OCI-LY1 (cell line): Measurements from ENCODE around the gene PTPDC1.

Experiments used
- H2AFZ ChIP-seq: fragments of 200-600 bp; sonication (generic), shearing (Covaris generic); 2 replicates; pipeline ENCODE4 v1.6.0; 2014; ENCODE audit warnings: antibody characterized with exemption, mild to moderate bottlenecking, low read length
- H3F3A ChIP-seq: fragments of 200-600 bp; sonication (generic), shearing (Covaris generic); 2 replicates; pipeline ENCODE4 v1.6.0; 2014; ENCODE audit warnings: mild to moderate bottlenecking, antibody characterized with exemption, low read length, moderate library complexity; ENCODE audit not compliant: insufficient read depth
- H3K27ac ChIP-seq: fragments of 200-600 bp; sonication (generic); 2 replicates; pipeline ENCODE4 v1.5.1; 2014; ENCODE audit warnings: low read length, mixed run types, mild to moderate bottlenecking, low read depth; ENCODE audit not compliant: poor library complexity, severe bottlenecking
- H3K27me3 ChIP-seq: fragments of 200-600 bp; sonication (generic); 2 replicates; pipeline ENCODE4 v1.6.0; 2014; ENCODE audit warnings: antibody characterized with exemption, mild to moderate bottlenecking, low read length, moderate library complexity; ENCODE audit not compliant: insufficient read depth
- H3K36me3 ChIP-seq: fragments of 200-600 bp; sonication (generic); 2 replicates; pipeline ENCODE4 v1.6.1; 2014; ENCODE audit warnings: mild to moderate bottlenecking, antibody characterized with exemption, low read length, moderate library complexity, mixed read lengths; ENCODE audit not compliant: insufficient read depth
- H3K4me1 ChIP-seq: fragments of 200-600 bp; sonication (generic); 2 replicates; pipeline ENCODE4 v1.5.1; 2014; ENCODE audit warnings: mild to moderate bottlenecking, low read length, moderate library complexity; ENCODE audit not compliant: insufficient read depth, severe bottlenecking
- H3K4me2 ChIP-seq: fragments of 200-600 bp; sonication (generic), shearing (Covaris generic); 2 replicates; pipeline ENCODE4 v1.6.1; 2014; ENCODE audit warnings: low read length
- H3K4me3 ChIP-seq: fragments of 200-600 bp; sonication (generic); 2 replicates; pipeline ENCODE4 v1.5.1; 2014; ENCODE audit warnings: low read length, low read depth, mild to moderate bottlenecking, mixed read lengths; ENCODE audit not compliant: poor library complexity, severe bottlenecking
- H3K79me2 ChIP-seq: fragments of 200-600 bp; shearing (Covaris generic); 2 replicates; pipeline ENCODE4 v1.6.1; 2016; ENCODE audit warnings: mixed run types, low read length, mixed read lengths; ENCODE audit not compliant: insufficient read depth
- H3K9ac ChIP-seq: fragments of 200-600 bp; sonication (generic), shearing (Covaris generic); 2 replicates; pipeline ENCODE4 v1.6.1; 2014; ENCODE audit warnings: mild to moderate bottlenecking, low read length, mixed read lengths
- H3K9me2 ChIP-seq: fragments of 200-600 bp; sonication (generic), shearing (Covaris generic); 2 replicates; pipeline ENCODE4 v1.6.1; 2014; ENCODE audit warnings: low read depth, mild to moderate bottlenecking, low read length, mixed read lengths
- H3K9me3 ChIP-seq: fragments of 200-600 bp; shearing (Covaris generic); 2 replicates; pipeline ENCODE4 v1.6.1; 2014; ENCODE audit warnings: low read length, mixed read lengths
- H4K20me1 ChIP-seq: fragments of 200-600 bp; sonication (generic), shearing (Covaris generic); 2 replicates; pipeline ENCODE4 v1.6.0; 2016; ENCODE audit warnings: mild to moderate bottlenecking, low read length; ENCODE audit not compliant: insufficient read depth
- EZH2 ChIP-seq: fragments of 200-600 bp; sonication (generic), shearing (Covaris generic); IDR thresholded peaks from 2 replicates; pipeline ENCODE4 v1.8.0; 2017; ENCODE audit warnings: borderline replicate concordance, mixed run types, mild to moderate bottlenecking, antibody characterized with exemption, low read length, moderate library complexity, mixed read lengths
- TF ChIP-seq, protein P1 (sequence below): fragments of 200-600 bp; sonication (generic), shearing (Covaris generic); IDR thresholded peaks from 2 replicates; pipeline ENCODE4 v1.5.1; 2017; ENCODE audit warnings: mild to moderate bottlenecking, antibody characterized with exemption, low read length, moderate library complexity, mixed read lengths

Gene PTPDC1

DNA sequence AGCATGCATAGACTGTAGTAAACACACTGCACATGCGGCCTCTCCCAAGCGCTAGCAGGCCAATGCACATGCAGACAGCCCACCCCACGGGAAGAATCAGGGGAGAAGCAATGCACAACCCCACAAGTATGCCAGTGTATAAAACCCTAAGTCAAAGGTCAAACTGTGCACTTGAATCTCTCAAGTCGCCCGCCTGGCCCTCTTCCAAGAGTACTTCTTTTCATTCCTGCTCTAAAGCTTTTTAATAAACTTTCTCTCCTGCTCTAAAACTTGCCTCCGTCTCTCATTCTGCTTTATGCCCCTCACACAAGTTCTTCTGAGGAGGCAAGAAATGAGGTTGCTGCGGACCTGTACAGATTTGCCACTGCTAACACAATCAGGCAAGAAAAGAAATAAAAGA, 50.4 kb downstream of the PTPDC1 start:
- Histone ChIP-seq H3K9me3 (no peaks in the 10 kb centered on the region), H3F3A (no peaks in the 10 kb centered on the region), H3K36me3 (no peaks in the 10 kb centered on the region), H4K20me1 (no peaks in the 10 kb centered on the region), H3K4me2 (no peak overlapping the region), H3K27ac (no peak overlapping the region), H3K4me1 (no peaks in the 10 kb centered on the region), H2AFZ (no peak overlapping the region), H3K4me3 (no peak overlapping the region), H3K27me3 (no peaks in the 10 kb centered on the region), H3K9me2 (no peaks in the 10 kb centered on the region), H3K9ac (no peak overlapping the region), H3K79me2 (no peaks in the 10 kb centered on the region)
- TF ChIP-seq, protein P1, sequence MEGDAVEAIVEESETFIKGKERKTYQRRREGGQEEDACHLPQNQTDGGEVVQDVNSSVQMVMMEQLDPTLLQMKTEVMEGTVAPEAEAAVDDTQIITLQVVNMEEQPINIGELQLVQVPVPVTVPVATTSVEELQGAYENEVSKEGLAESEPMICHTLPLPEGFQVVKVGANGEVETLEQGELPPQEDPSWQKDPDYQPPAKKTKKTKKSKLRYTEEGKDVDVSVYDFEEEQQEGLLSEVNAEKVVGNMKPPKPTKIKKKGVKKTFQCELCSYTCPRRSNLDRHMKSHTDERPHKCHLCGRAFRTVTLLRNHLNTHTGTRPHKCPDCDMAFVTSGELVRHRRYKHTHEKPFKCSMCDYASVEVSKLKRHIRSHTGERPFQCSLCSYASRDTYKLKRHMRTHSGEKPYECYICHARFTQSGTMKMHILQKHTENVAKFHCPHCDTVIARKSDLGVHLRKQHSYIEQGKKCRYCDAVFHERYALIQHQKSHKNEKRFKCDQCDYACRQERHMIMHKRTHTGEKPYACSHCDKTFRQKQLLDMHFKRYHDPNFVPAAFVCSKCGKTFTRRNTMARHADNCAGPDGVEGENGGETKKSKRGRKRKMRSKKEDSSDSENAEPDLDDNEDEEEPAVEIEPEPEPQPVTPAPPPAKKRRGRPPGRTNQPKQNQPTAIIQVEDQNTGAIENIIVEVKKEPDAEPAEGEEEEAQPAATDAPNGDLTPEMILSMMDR: no peak
- TF ChIP-seq EZH2: no peak

DNA sequence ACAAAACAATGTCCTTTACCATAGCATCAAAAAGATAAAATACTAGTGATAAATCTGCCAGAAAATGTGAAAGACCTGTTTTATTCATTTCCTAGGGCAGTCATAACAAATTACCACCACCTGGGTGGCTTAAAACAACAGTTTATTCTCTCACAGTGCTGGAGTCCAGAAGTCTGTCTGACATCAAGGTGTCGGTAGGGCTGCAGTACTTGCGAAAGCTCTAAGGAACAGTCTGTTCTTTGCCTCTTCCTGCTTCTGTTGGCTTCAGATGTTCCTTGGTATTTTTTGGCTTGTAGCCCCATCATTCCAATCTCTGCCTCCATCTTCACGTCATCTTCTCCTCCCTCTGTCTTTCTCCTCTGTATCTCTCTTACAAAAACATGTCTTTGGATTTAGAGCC, 51.0 kb downstream of the PTPDC1 start:
- Histone ChIP-seq H3K4me2 (no peak overlapping the region), H3K4me1 (no peaks in the 10 kb centered on the region), H3K9ac (no peak overlapping the region), H3F3A (no peaks in the 10 kb centered on the region), H3K27me3 (no peaks in the 10 kb centered on the region), H3K79me2 (no peaks in the 10 kb centered on the region), H3K9me3 (no peaks in the 10 kb centered on the region), H3K36me3 (no peaks in the 10 kb centered on the region), H4K20me1 (no peaks in the 10 kb centered on the region), H3K9me2 (no peaks in the 10 kb centered on the region), H3K27ac (no peak overlapping the region), H2AFZ (no peak overlapping the region), H3K4me3 (no peak overlapping the region)
- TF ChIP-seq EZH2: no peak
- TF ChIP-seq, protein P1: no peak

DNA sequence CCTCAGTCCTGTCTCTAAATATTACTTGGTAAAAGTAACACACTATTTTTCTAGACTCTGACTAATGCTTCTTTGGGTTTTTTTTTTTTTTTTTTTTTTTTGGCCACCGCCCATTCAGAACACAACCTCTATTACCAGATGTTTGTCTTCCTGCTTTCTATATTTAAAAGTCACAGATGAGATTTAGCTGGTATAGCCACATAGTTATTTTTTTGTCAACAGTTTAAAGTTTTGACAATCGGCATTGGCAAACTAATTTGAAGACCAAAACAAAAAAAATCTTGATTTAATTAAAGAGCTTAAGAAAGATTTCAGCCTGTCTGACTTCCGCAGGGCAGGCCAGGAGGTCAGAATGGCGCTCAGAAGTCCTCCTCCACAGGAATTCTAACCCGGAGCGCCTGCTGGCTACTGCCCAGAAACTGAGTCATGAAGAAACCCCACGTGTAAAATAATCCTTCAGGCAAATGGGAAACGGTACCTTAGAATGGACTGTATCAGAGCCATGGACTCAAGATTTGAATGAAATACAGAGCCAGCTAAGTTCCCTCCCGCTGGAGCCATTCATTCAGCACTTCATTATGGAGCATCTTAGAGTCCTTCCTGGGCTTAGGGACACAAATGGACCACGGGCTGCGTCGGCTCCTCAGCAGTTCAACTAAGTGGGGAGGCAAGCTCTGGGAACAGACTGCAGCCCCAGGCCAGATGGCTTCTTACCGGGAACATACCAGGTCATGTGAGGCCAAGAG, 55.6 kb downstream of the PTPDC1 start:
- H3K9me2 ChIP-seq: no peaks in the 10 kb centered on the region
- no peaks in the 10 kb centered on the region for H3F3A ChIP-seq
- H3K4me3 ChIP-seq: no peak overlapping the region
- H3K36me3 ChIP-seq: no peaks in the 10 kb centered on the region
- no peak for TF ChIP-seq EZH2
- TF ChIP-seq, protein P1: no peak
- no peaks in the 10 kb centered on the region for H4K20me1 ChIP-seq
- no peak overlapping the region for H2AFZ ChIP-seq
- no peaks in the 10 kb centered on the region for H3K4me1 ChIP-seq
- H3K9me3 ChIP-seq: no peaks in the 10 kb centered on the region
- H3K27ac ChIP-seq: no peak overlapping the region
- H3K27me3 ChIP-seq: no peaks in the 10 kb centered on the region
- no peak overlapping the region for H3K9ac ChIP-seq
- no peaks in the 10 kb centered on the region for H3K79me2 ChIP-seq
- H3K4me2 ChIP-seq: no peak overlapping the region
